Endothelial cell of umbilical vein (primary cell): ENCODE measurements around the gene SCIN. TPM values are rescaled to one million over a fixed set of nuclear protein-coding genes. Genes with fewer than 3 reads are reported as not detected.

Experiments used
- BruUV-seq: library from RNA; stranded (reverse); fragments of 400-500 nt; replicated peaks from 2 replicates; lab custom pipeline; 2021; lab: Mats Ljungman, UMichigan
- CTCF ChIA-PET: fragments of 300-600, 350-600 bp; sonication (Branson Sonifier 250); formaldehyde crosslinking; loops from one replicate; lab custom pipeline; 2021; ENCODE audit warnings: antibody characterized with exemption, inconsistent platforms; lab: Charles Lee
- POLR2A ChIA-PET: fragments of 300-600, 350-600 bp; sonication (Branson Sonifier 250); formaldehyde crosslinking; loops from one replicate; lab custom pipeline; 2021; ENCODE audit warnings: antibody characterized with exemption, inconsistent platforms; lab: Charles Lee
- DNase-seq: peaks from one replicate; pipeline ENCODE4 v3.0.0-alpha.2; 2011; ENCODE audit warnings: low read depth, low spot score
- FAIRE-seq: peaks from 2 replicates; lab custom pipeline; 2011; peaks lifted over from hg19 to GRCh38; lab: Jason Lieb, UNC
- H2AFZ ChIP-seq: 2 replicates; pipeline ENCODE4 v1.6.0; 2012; ENCODE audit warnings: low read depth, low read length, control low read depth, inconsistent platforms
- H3K27ac ChIP-seq: 2 replicates; pipeline ENCODE4 v1.5.1; 2011; ENCODE audit warnings: low read depth, mild to moderate bottlenecking, control low read depth, low read length, moderate library complexity; ENCODE audit not compliant: insufficient read depth
- H3K27me3 ChIP-seq, 2 experiments: 2 replicates each; pipeline versions ENCODE4 v1.6.0 to v1.6.1; 2011; ENCODE audit warnings: low read length in 2 of 2, mixed read lengths in 1 of 2; ENCODE audit not compliant: control insufficient read depth in 2 of 2, insufficient read depth in 2 of 2
- H3K36me3 ChIP-seq, 2 experiments: 2 replicates in 1 of 2; 3 replicates in 1 of 2; pipeline ENCODE4 v1.5.1; 2011; ENCODE audit warnings: low read length in 2 of 2, mild to moderate bottlenecking in 1 of 2, moderate library complexity in 1 of 2; ENCODE audit not compliant: control insufficient read depth in 2 of 2, insufficient read depth in 2 of 2; ENCODE audit errors: extremely low read depth in 1 of 2
- H3K4me1 ChIP-seq: 3 replicates; pipeline ENCODE4 v1.5.1; 2011; ENCODE audit warnings: mild to moderate bottlenecking, low read length; ENCODE audit not compliant: control insufficient read depth, insufficient read depth; ENCODE audit errors: extremely low read depth
- H3K4me2 ChIP-seq: 2 replicates; pipeline ENCODE4 v1.6.1; 2011; ENCODE audit warnings: low read length, control low read depth, mixed read lengths; ENCODE audit not compliant: insufficient read depth
- H3K4me3 ChIP-seq, 3 experiments: fragments of 200-600 bp in 1 of 3; sonication (generic), shearing (Covaris generic) in 1 of 3; replicated peaks in 1 of 3; 2 replicates each; pipeline ENCODE4 v1.5.1; 2011 to 2016; ENCODE audit warnings: control low read depth in 3 of 3, low read length in 3 of 3, mild to moderate bottlenecking in 2 of 3, inconsistent platforms in 1 of 3, low read depth in 1 of 3, moderate library complexity in 1 of 3; ENCODE audit not compliant: insufficient read depth in 1 of 3
- H3K79me2 ChIP-seq: 2 replicates; pipeline ENCODE4 v1.6.0; 2012; ENCODE audit warnings: low read length, inconsistent platforms; ENCODE audit not compliant: control insufficient read depth, insufficient read depth
- H3K9ac ChIP-seq: replicated peaks from 2 replicates; pipeline ENCODE3; 2011; ENCODE audit warnings: low read length, control low read depth; ENCODE audit not compliant: insufficient read depth; ENCODE audit errors: extremely low read depth
- H3K9me1 ChIP-seq: replicated peaks from 3 replicates; pipeline ENCODE4 v1.6.0; 2011; ENCODE audit warnings: mild to moderate bottlenecking, low read length; ENCODE audit not compliant: control insufficient read depth, insufficient read depth; ENCODE audit errors: extremely low read depth
- H3K9me3 ChIP-seq: replicated peaks from 2 replicates; pipeline ENCODE4 v1.5.1; 2012; ENCODE audit warnings: low read length, inconsistent platforms; ENCODE audit not compliant: control insufficient read depth, insufficient read depth
- H4K20me1 ChIP-seq: replicated peaks from 2 replicates; pipeline ENCODE3; 2011; ENCODE audit warnings: mild to moderate bottlenecking, low read length; ENCODE audit not compliant: control insufficient read depth, insufficient read depth; ENCODE audit errors: extremely low read depth
- EZH2 ChIP-seq: IDR thresholded peaks from 2 replicates; pipeline ENCODE4 v1.6.1; 2012; ENCODE audit warnings: borderline replicate concordance, low read depth, mild to moderate bottlenecking, moderate library complexity, low read length, inconsistent platforms; ENCODE audit not compliant: severe bottlenecking
- FOS ChIP-seq: IDR thresholded peaks from 2 replicates; pipeline ENCODE4 v1.6.1; 2011; ENCODE audit warnings: mild to moderate bottlenecking, low read length, moderate library complexity, borderline replicate concordance; ENCODE audit not compliant: insufficient read depth
- GATA2 ChIP-seq: IDR thresholded peaks from 2 replicates; pipeline ENCODE4 v1.7.0; 2011; ENCODE audit warnings: low read depth, mild to moderate bottlenecking, moderate library complexity, mixed read lengths, low read length; ENCODE audit not compliant: insufficient read length, insufficient read depth
- JUN ChIP-seq: IDR thresholded peaks from 2 replicates; pipeline ENCODE4 v1.6.1; 2011; ENCODE audit warnings: borderline replicate concordance, low read depth; ENCODE audit not compliant: insufficient read length, insufficient read depth
- MYC ChIP-seq: IDR thresholded peaks from one replicate; pipeline ENCODE4 v1.6.1; 2011; ENCODE audit warnings: mild to moderate bottlenecking, low read depth, low read length
- POLR2A ChIP-seq: IDR thresholded peaks from 2 replicates; pipeline ENCODE4 v1.6.1; 2012; ENCODE audit warnings: low read depth, mild to moderate bottlenecking, control low read depth, low read length
- POLR2AphosphoS5 ChIP-seq: IDR thresholded peaks from 2 replicates; pipeline ENCODE4 v1.6.1; 2012; ENCODE audit warnings: low read depth, mild to moderate bottlenecking, control low read depth, low read length, moderate library complexity; ENCODE audit not compliant: insufficient read depth
- dilution Hi-C: fragments of 300-500 bp; cut with MboI; formaldehyde crosslinking; loops from one replicate; pipeline ENCODE4 v1.15.0; 2019; ENCODE audit warnings: low sequenced_read_pairs; ENCODE audit not compliant: extremely low pct_ligation_motif_present
- intact Hi-C: fragments of 100-400 bp; cut with micrococcal nuclease; formaldehyde crosslinking; loops from one replicate; pipeline ENCODE4 v1.10.0; 2022
- polyA plus RNA-seq, 4 experiments: library from polyadenylated mRNA; depleted of rRNA in 3 of 4; stranded (reverse) in 3 of 4; unstranded in 1 of 4; fragments of >200 nt; gene quantifications; 2 replicates each; pipeline versions ENCODE4 v1.2.1 to v1.2.3, GENCODE V29; 2011 to 2012; ENCODE audit warnings: missing spikeins in 1 of 4
- total RNA-seq: library from RNA; stranded (reverse); gene quantifications from 2 replicates; pipeline ENCODE4 v1.2.3, GENCODE V29; 2021
- TF ChIP-seq, protein P1 (sequence below): IDR thresholded peaks from 2 replicates; pipeline ENCODE4 v1.6.1; 2011; ENCODE audit not compliant: insufficient read depth, insufficient read length
- TF ChIP-seq, protein P2 (sequence below), 2 donors: IDR thresholded peaks; 1 replicate in 1 of 2; 2 replicates in 1 of 2; pipeline ENCODE4 v1.5.1; 2011; ENCODE audit warnings: low read length in 2 of 2, mild to moderate bottlenecking in 2 of 2, moderate library complexity in 2 of 2, control low read depth in 1 of 2, inconsistent platforms in 1 of 2, low read depth in 1 of 2; ENCODE audit not compliant: insufficient read depth in 1 of 2; ENCODE audit errors: extremely low read depth in 1 of 2

The SCIN gene
- total and polyA plus RNA-seq, 2 donors (not counting 3 experiments of a cell fraction or from before 2014, with no cell fraction given) = 0.07 to 0.69 TPM

- ChIA-PET POLR2A (no interaction called here), CTCF (no interaction called here)
- Histone ChIP-seq H3K4me1 (no peaks in the 10 kb centered on the region), H4K20me1 (no peaks in the 10 kb centered on the region), H3K9me3 (no peaks in the 10 kb centered on the region), H2AFZ (no peak overlapping the region), H3K9ac (no peak overlapping the region), H3K4me3 (no peak overlapping the region), H3K79me2 (no peaks in the 10 kb centered on the region), H3K4me2 (no peak overlapping the region), H3K9me1 (no peaks in the 10 kb centered on the region), H3K27ac (no peak overlapping the region), H3K36me3 (no peaks in the 10 kb centered on the region), H3K27me3 (no peaks in the 10 kb centered on the region)
- intact Hi-C loops = no loop called here
- no peak for DNase-seq
- FAIRE-seq = no peak
- dilution Hi-C loops = no loop called here
- no TSS peak for BruUV-seq
- no peak for TF ChIP-seq MYC
- TF ChIP-seq JUN = no peak
- no peak for TF ChIP-seq EZH2
- no peak for TF ChIP-seq POLR2A
- TF ChIP-seq GATA2 = no peak
- TF ChIP-seq FOS = no peak
- TF ChIP-seq, protein P1, sequence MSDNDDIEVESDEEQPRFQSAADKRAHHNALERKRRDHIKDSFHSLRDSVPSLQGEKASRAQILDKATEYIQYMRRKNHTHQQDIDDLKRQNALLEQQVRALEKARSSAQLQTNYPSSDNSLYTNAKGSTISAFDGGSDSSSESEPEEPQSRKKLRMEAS = no peak
- TF ChIP-seq, protein P2, sequence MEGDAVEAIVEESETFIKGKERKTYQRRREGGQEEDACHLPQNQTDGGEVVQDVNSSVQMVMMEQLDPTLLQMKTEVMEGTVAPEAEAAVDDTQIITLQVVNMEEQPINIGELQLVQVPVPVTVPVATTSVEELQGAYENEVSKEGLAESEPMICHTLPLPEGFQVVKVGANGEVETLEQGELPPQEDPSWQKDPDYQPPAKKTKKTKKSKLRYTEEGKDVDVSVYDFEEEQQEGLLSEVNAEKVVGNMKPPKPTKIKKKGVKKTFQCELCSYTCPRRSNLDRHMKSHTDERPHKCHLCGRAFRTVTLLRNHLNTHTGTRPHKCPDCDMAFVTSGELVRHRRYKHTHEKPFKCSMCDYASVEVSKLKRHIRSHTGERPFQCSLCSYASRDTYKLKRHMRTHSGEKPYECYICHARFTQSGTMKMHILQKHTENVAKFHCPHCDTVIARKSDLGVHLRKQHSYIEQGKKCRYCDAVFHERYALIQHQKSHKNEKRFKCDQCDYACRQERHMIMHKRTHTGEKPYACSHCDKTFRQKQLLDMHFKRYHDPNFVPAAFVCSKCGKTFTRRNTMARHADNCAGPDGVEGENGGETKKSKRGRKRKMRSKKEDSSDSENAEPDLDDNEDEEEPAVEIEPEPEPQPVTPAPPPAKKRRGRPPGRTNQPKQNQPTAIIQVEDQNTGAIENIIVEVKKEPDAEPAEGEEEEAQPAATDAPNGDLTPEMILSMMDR (IDR thresholded peaks at IDR 0.05; ENCODE audit: extremely low read depth in 1 of 2, insufficient read depth in 1 of 2, low read depth in 1 of 2, low read length in 2 of 2) = no peak
- TF ChIP-seq POLR2AphosphoS5 = no peak
Observed at GRCh38 chr7:12583176-12583575, 12.7 kb downstream of the SCIN start.
